Measurements from ENCODE around the gene MPDZ.

Gene MPDZ

GRCh38 chr9:13220837-13221236, 58.7 kb downstream of the MPDZ start:
- no peak overlapping the region for H3K9ac ChIP-seq (ENCODE audit: low read length)
- no peak for TF ChIP-seq EZH2phosphoT487 (conservative IDR thresholded peaks at IDR 0.05; ENCODE audit: low read length)
- no peak overlapping the region for H3K4me2 ChIP-seq (ENCODE audit: low read depth, low read length, poor library complexity, severe bottlenecking)
- no peaks in the 10 kb centered on the region for H3F3A ChIP-seq (ENCODE audit: insufficient read depth)
- no peaks in the 10 kb centered on the region for H3K9me3 ChIP-seq (ENCODE audit: insufficient read depth, low read length)
- no peaks in the 10 kb centered on the region for H3K27me3 ChIP-seq (ENCODE audit: low read length)
- H3K36me3 ChIP-seq (ENCODE audit: low read length) = no peaks in the 10 kb centered on the region
- no peak overlapping the region for H3K4me3 ChIP-seq (ENCODE audit: insufficient read depth, low read length, poor library complexity, severe bottlenecking)
- H3K9me2 ChIP-seq (replicated peaks; ENCODE audit: insufficient read depth, low read length) = no peaks in the 10 kb centered on the region
- no peaks in the 10 kb centered on the region for H4K20me1 ChIP-seq (ENCODE audit: low read depth, low read length)
- H3K27ac ChIP-seq (ENCODE audit: low read depth, low read length) = no peak overlapping the region
- H2AFZ ChIP-seq (ENCODE audit: low read depth, low read length, severe bottlenecking) = no peak overlapping the region
- no peaks in the 10 kb centered on the region for H3K79me2 ChIP-seq (ENCODE audit: insufficient read depth, low read length)

- H3K36me3 ChIP-seq (ENCODE audit: low read length) = no peaks in the 10 kb centered on the region
- H3F3A ChIP-seq (ENCODE audit: insufficient read depth) = no peaks in the 10 kb centered on the region
- no peaks in the 10 kb centered on the region for H4K20me1 ChIP-seq (ENCODE audit: low read depth, low read length)
- no peaks in the 10 kb centered on the region for H3K9me2 ChIP-seq (replicated peaks; ENCODE audit: insufficient read depth, low read length)
- no peak overlapping the region for H3K9ac ChIP-seq (ENCODE audit: low read length)
- H2AFZ ChIP-seq (ENCODE audit: low read depth, low read length, severe bottlenecking) = no peak overlapping the region
- no peaks in the 10 kb centered on the region for H3K27me3 ChIP-seq (ENCODE audit: low read length)
- no peaks in the 10 kb centered on the region for H3K79me2 ChIP-seq (ENCODE audit: insufficient read depth, low read length)
- H3K4me2 ChIP-seq (ENCODE audit: low read depth, low read length, poor library complexity, severe bottlenecking) = no peak overlapping the region
- H3K27ac ChIP-seq (ENCODE audit: low read depth, low read length) = no peak overlapping the region
- no peak overlapping the region for H3K4me3 ChIP-seq (ENCODE audit: insufficient read depth, low read length, poor library complexity, severe bottlenecking)
- TF ChIP-seq EZH2phosphoT487 (conservative IDR thresholded peaks at IDR 0.05; ENCODE audit: low read length) (no peak), CTCF (IDR thresholded peaks at IDR 0.05; ENCODE audit: insufficient read depth, low read length, poor library complexity, severe bottlenecking) (no peak)
- H3K9me3 ChIP-seq (ENCODE audit: insufficient read depth, low read length) = no peaks in the 10 kb centered on the region
Observed at GRCh38 chr9:13215791-13216554, 63.5 kb downstream of the MPDZ start.

- Histone ChIP-seq H2AFZ (ENCODE audit: low read depth, low read length, severe bottlenecking) (no peak overlapping the region), H3K9ac (ENCODE audit: low read length) (no peak overlapping the region)
- TF ChIP-seq CTCF (IDR thresholded peaks at IDR 0.05; ENCODE audit: insufficient read depth, low read length, poor library complexity, severe bottlenecking) = no peak
- no peak for TF ChIP-seq EZH2phosphoT487 (conservative IDR thresholded peaks at IDR 0.05; ENCODE audit: low read length)
Observed at GRCh38 chr9:13213998-13214397, 65.5 kb downstream of the MPDZ start.

GRCh38 chr9:13213337-13213736, 66.2 kb downstream of the MPDZ start:
- Histone ChIP-seq H3K27me3 (ENCODE audit: low read length) (no peaks in the 10 kb centered on the region), H3K79me2 (ENCODE audit: insufficient read depth, low read length) (no peaks in the 10 kb centered on the region), H2AFZ (ENCODE audit: low read depth, low read length, severe bottlenecking) (no peak overlapping the region), H3K27ac (ENCODE audit: low read depth, low read length) (no peak overlapping the region), H3K9me3 (ENCODE audit: insufficient read depth, low read length) (no peaks in the 10 kb centered on the region), H3K4me3 (ENCODE audit: insufficient read depth, low read length, poor library complexity, severe bottlenecking) (no peak overlapping the region), H3K4me2 (ENCODE audit: low read depth, low read length, poor library complexity, severe bottlenecking) (no peak overlapping the region), H3K36me3 (ENCODE audit: low read length) (no peaks in the 10 kb centered on the region), H3K9me2 (replicated peaks; ENCODE audit: insufficient read depth, low read length) (no peaks in the 10 kb centered on the region), H3K9ac (ENCODE audit: low read length) (no peak overlapping the region), H4K20me1 (ENCODE audit: low read depth, low read length) (no peaks in the 10 kb centered on the region), H3F3A (ENCODE audit: insufficient read depth) (no peaks in the 10 kb centered on the region)
- TF ChIP-seq CTCF (IDR thresholded peaks at IDR 0.05; ENCODE audit: insufficient read depth, low read length, poor library complexity, severe bottlenecking) (no peak), EZH2phosphoT487 (conservative IDR thresholded peaks at IDR 0.05; ENCODE audit: low read length) (no peak)

More at GRCh38 chr9:13213998-13214397, 65.5 kb downstream of the MPDZ start:
- H3F3A ChIP-seq (ENCODE audit: insufficient read depth) = no peaks in the 10 kb centered on the region
- H3K4me2 ChIP-seq (ENCODE audit: low read depth, low read length, poor library complexity, severe bottlenecking) = no peak overlapping the region
- no peaks in the 10 kb centered on the region for H3K9me2 ChIP-seq (replicated peaks; ENCODE audit: insufficient read depth, low read length)
- H3K36me3 ChIP-seq (ENCODE audit: low read length) = no peaks in the 10 kb centered on the region
- no peak overlapping the region for H3K27ac ChIP-seq (ENCODE audit: low read depth, low read length)
- no peaks in the 10 kb centered on the region for H4K20me1 ChIP-seq (ENCODE audit: low read depth, low read length)
- H3K27me3 ChIP-seq (ENCODE audit: low read length) = no peaks in the 10 kb centered on the region
- H3K9me3 ChIP-seq (ENCODE audit: insufficient read depth, low read length) = no peaks in the 10 kb centered on the region
- no peak overlapping the region for H3K4me3 ChIP-seq (ENCODE audit: insufficient read depth, low read length, poor library complexity, severe bottlenecking)
- no peaks in the 10 kb centered on the region for H3K79me2 ChIP-seq (ENCODE audit: insufficient read depth, low read length)

All from SU-DHL-6 (cell line).